ENCODE data around the gene UBTF.

UBTF gene

DNA sequence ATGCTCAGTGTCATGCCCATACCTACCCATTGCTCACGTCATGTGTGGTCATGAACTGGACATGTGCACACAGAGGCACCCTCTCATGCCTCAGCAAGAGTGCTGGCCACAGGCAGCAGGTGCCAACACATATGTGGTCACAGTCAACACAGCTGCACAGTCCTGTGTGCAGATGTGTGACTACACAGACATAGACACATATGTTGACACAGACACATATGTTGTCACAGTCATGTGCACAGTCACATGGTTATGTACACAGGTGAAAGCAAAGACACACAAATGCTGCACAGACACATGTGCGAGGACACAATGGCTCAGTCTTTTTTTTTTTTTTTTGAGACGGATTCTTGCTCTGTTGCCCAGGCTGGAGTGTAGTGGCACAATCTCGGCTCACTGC lies 37.2 kb upstream of the UBTF start:
- no peaks in the 10 kb centered on the region for H3K27me3 ChIP-seq
- TF ChIP-seq, protein P1, sequence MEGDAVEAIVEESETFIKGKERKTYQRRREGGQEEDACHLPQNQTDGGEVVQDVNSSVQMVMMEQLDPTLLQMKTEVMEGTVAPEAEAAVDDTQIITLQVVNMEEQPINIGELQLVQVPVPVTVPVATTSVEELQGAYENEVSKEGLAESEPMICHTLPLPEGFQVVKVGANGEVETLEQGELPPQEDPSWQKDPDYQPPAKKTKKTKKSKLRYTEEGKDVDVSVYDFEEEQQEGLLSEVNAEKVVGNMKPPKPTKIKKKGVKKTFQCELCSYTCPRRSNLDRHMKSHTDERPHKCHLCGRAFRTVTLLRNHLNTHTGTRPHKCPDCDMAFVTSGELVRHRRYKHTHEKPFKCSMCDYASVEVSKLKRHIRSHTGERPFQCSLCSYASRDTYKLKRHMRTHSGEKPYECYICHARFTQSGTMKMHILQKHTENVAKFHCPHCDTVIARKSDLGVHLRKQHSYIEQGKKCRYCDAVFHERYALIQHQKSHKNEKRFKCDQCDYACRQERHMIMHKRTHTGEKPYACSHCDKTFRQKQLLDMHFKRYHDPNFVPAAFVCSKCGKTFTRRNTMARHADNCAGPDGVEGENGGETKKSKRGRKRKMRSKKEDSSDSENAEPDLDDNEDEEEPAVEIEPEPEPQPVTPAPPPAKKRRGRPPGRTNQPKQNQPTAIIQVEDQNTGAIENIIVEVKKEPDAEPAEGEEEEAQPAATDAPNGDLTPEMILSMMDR (IDR thresholded peaks at IDR 0.05) = no peak
- H3K27ac ChIP-seq = no peak overlapping the region
- H3K4me3 ChIP-seq (ENCODE audit: low read depth in 1 of 2, low read length in 1 of 2) = no peak overlapping the region
- H3K9me3 ChIP-seq = no peaks in the 10 kb centered on the region
- no peaks in the 10 kb centered on the region for H3K4me1 ChIP-seq (ENCODE audit: control insufficient read depth in 1 of 2, insufficient read depth in 1 of 2, low read depth in 1 of 2, low read length in 1 of 2)
- no peaks in the 10 kb centered on the region for H3K36me3 ChIP-seq

DNA sequence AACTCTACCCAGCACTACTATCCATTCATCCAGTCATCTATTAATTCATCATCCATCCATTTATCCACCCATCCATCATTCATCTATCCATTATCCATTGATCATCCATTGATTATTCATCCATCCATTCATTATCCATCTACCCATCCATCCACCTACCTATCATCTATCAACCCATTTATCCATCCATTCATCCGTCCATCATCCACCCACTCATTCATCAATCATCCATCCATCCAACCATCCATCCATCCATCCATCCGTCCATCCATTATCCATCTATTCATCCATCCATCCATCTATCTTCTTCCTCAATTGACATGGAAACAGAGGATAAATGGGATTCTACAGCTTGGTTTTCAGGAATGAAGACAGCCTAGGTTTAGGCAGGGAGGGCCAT lies 36.4 kb upstream of the UBTF start:
- no peaks in the 10 kb centered on the region for H3K27me3 ChIP-seq
- no peaks in the 10 kb centered on the region for H3K36me3 ChIP-seq
- no peak overlapping the region for H3K27ac ChIP-seq
- no peaks in the 10 kb centered on the region for H3K4me1 ChIP-seq (ENCODE audit: control insufficient read depth in 1 of 2, insufficient read depth in 1 of 2, low read depth in 1 of 2, low read length in 1 of 2)
- TF ChIP-seq, protein P1 (IDR thresholded peaks at IDR 0.05) = no peak
- H3K9me3 ChIP-seq = no peaks in the 10 kb centered on the region
- H3K4me3 ChIP-seq (ENCODE audit: low read depth in 1 of 2, low read length in 1 of 2) = no peak overlapping the region

DNA sequence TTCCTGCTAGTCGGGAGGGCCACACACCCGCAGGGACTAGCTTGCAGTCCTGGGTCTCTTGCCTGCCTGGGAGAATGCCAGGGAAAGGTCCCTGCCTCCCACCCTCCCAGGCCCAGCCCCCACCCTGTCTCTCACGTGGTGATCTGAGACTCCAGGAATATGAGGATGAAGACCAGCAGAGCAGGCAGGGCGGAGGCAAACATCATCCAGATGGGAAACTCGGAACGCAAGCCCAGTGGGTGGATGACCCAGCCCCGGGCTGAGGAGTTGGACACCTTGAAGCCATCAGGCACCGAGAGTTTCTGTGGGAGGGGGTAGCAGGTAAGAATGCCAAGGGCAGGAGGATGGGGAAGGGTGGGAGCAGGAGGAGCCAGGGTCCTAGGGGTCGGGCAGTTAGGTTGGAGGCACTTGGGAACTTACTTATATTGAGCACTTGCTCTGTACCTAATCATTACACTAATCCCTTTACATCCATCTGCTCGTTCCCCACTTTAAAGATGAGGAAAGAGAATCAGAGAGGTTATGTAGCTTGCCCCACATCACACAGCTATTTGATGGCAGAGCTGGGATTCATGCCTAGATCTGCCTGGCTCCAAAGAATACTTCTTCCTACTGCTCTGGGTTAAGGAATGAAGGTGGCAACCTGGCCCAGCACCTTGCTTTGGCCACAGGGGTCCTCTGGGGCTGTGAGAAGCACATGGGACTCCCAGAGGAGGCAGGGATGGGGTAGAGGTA lies 35.1 kb upstream of the UBTF start:
- H3K4me3 ChIP-seq (ENCODE audit: low read depth in 1 of 2, low read length in 1 of 2) = no peak overlapping the region
- H3K4me1 ChIP-seq (ENCODE audit: control insufficient read depth in 1 of 2, insufficient read depth in 1 of 2, low read depth in 1 of 2, low read length in 1 of 2) = no peaks in the 10 kb centered on the region
- TF ChIP-seq, protein P1 (IDR thresholded peaks at IDR 0.05) = no peak
- H3K27me3 ChIP-seq = no peaks in the 10 kb centered on the region
- no peaks in the 10 kb centered on the region for H3K36me3 ChIP-seq
- no peaks in the 10 kb centered on the region for H3K9me3 ChIP-seq
- H3K27ac ChIP-seq = no peak overlapping the region

DNA sequence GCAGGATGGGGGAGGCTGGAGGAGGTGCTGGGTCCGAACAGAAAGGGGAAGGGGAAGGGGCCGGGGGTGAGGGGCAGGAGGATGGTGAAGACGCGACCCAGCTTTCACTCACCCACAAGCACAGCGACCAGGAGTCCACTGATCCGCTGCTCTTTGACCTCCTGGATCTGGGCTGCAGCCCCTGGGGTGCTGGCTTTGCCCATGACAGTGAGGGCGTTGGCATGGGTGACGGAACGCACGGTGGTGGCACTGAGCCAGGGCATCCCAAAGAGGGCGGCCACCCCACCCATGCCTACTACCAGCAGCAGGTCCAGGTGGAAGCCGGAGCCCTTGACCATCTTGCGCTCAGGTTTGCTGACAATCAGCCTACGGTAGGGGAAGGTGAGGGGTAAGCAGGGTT lies 33.5 kb upstream of the UBTF start:
- Histone ChIP-seq H3K27me3 (no peaks in the 10 kb centered on the region), H3K4me1 (ENCODE audit: control insufficient read depth in 1 of 2, insufficient read depth in 1 of 2, low read depth in 1 of 2, low read length in 1 of 2) (no peaks in the 10 kb centered on the region), H3K36me3 (no peaks in the 10 kb centered on the region), H3K27ac (no peak overlapping the region), H3K4me3 (ENCODE audit: low read depth in 1 of 2, low read length in 1 of 2) (no peak overlapping the region), H3K9me3 (no peaks in the 10 kb centered on the region)
- TF ChIP-seq, protein P1 (IDR thresholded peaks at IDR 0.05) = no peak

DNA sequence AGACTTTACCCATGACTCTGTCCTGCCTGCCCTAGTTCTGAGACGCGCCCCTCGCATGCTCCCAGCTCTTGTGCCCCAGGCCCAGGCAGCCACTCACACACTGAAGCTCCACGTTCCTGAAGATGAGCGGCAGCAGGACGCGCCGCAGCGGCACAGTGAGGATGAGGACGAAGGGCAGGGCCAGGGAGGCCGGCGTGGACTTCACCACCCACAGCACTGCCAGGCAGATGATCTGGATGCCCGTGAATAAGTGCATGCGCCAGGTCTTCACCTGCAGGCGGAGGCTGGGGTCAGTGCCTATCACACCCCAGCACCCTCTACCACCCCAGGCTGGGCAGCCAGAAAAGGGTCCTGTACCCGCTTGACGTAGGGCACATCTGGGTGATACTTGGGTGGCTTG lies 31.6 kb upstream of the UBTF start:
- TF ChIP-seq, protein P1 (IDR thresholded peaks at IDR 0.05) = no peak
- no peaks in the 10 kb centered on the region for H3K4me1 ChIP-seq (ENCODE audit: control insufficient read depth in 1 of 2, insufficient read depth in 1 of 2, low read depth in 1 of 2, low read length in 1 of 2)
- no peaks in the 10 kb centered on the region for H3K27me3 ChIP-seq
- no peaks in the 10 kb centered on the region for H3K36me3 ChIP-seq
- no peaks in the 10 kb centered on the region for H3K9me3 ChIP-seq
- H3K4me3 ChIP-seq (ENCODE audit: low read depth in 1 of 2, low read length in 1 of 2) = no peak overlapping the region
- no peak overlapping the region for H3K27ac ChIP-seq
